Heart right ventricle (tissue), 16 donors: ENCODE results near the gene CARD19. TPM values are rescaled to one million over a fixed set of nuclear protein-coding genes. Genes with fewer than 3 reads are reported as not detected.

Source experiments
- ATAC-seq, 8 donors: fragments of 200-7000 bp; cut with Tn5 transposase; one replicate each; pipeline ENCODE4 v1.9.1; 2020; ENCODE audit warnings: mild to moderate bottlenecking in 8 of 8, moderate library complexity in 8 of 8, moderate number of reproducible peaks in 1 of 8
- DNase-seq, 2 donors: peaks; one replicate each; pipeline ENCODE4 v3.0.0-alpha.2; 2020
- H3K27ac ChIP-seq, 10 donors: fragments of 200-600 bp; sonication (generic) in 2 of 10; one replicate each; pipeline versions ENCODE4 v1.5.0 to v1.8.0; 2020 to 2022; ENCODE audit warnings: mild to moderate bottlenecking in 3 of 10
- H3K27me3 ChIP-seq, 7 donors: fragments of 200-600 bp; one replicate each; pipeline ENCODE4 v1.8.0; 2021 to 2022; ENCODE audit warnings: mild to moderate bottlenecking in 2 of 7
- H3K36me3 ChIP-seq, 9 donors: fragments of 200-600 bp; sonication (generic) in 1 of 9; one replicate each; pipeline versions ENCODE4 v1.5.0 to v1.8.0; 2020 to 2022; ENCODE audit warnings: mild to moderate bottlenecking in 2 of 9
- H3K4me1 ChIP-seq, 9 donors: fragments of 200-600 bp; sonication (generic) in 1 of 9; one replicate each; pipeline versions ENCODE4 v1.5.0 to v1.8.0; 2020 to 2022; ENCODE audit warnings: mild to moderate bottlenecking in 4 of 9
- H3K4me3 ChIP-seq, 10 donors: fragments of 200-600 bp; sonication (generic) in 2 of 10; one replicate each; pipeline versions ENCODE4 v1.5.0 to v1.8.0; 2020 to 2022; ENCODE audit warnings: mild to moderate bottlenecking in 7 of 10, moderate library complexity in 2 of 10
- H3K9me3 ChIP-seq, 11 donors: fragments of 200-600 bp in 10 of 11; sonication (generic) in 2 of 11; one replicate each; pipeline versions ENCODE4 v1.5.0 to v1.8.0; 2013 to 2022; ENCODE audit warnings: mild to moderate bottlenecking in 2 of 11, control low read depth in 1 of 11, moderate library complexity in 1 of 11
- WGBS, 2 donors: extraction: QIAGEN DNeasy Blood & Tissue Kit; methylation state at CpG; one replicate each; pipeline ENCODE4 v1.1.7; 2013; ENCODE audit warnings: inconsistent platforms in 1 of 2; 5-methylcytosine and 5-hydroxymethylcytosine counted together
- intact Hi-C, 10 donors: fragments of 100-400 bp; cut with DNase I; formaldehyde crosslinking; loops; one replicate each; pipeline versions ENCODE4 v1.11.1 to v1.14.2; 2022
- polyA plus RNA-seq, 2 donors: library from polyadenylated mRNA; stranded (reverse); fragments of 200-250 nt; gene quantifications; one replicate each; pipeline ENCODE4 v1.2.3, GENCODE V29; 2013
- total RNA-seq, 10 donors: library from RNA; stranded (reverse); fragmentation: NEBNext Ultra II Directional in 3 of 10; extraction: Animal tissue kit (Norgen Biotek cat#: 25700) in 3 of 10; gene quantifications; one replicate each; pipeline versions ENCODE4 v1.2.1 to v1.2.4, GENCODE V29; 2021 to 2023
- TF ChIP-seq, protein P1 (sequence below), 9 donors: fragments of 200-600 bp; sonication (generic) in 2 of 9; IDR thresholded peaks; one replicate each; pipeline versions ENCODE4 v1.5.0 to v1.8.0; 2021 to 2022; ENCODE audit warnings: antibody characterized with exemption in 9 of 9, mild to moderate bottlenecking in 5 of 9, moderate library complexity in 1 of 9
- donor health status: Arrhythmogenic right ventricular cardiomyopathy.
- donor health status: ischemic (EF 13 %, LVEDD 7.1; RV severe dilation, severe dysfunction).
- donor health status: healthy with polysubstance abuse.
- donor health status: DM: no; HTN: yes; CAD: no.
- donor health status: DM: no; HTN: no; CAD: no.
- donor health status: ischemic (EF 25% LVEDD 6.9; RV normal size, moderate dysfunction).
- donor health status: ischemic (EF 25% LVEDD 5.7; RV mildly dilated, moderate dysfunction).
- donor health status: healthy.
- donor health status: DM: yes; HTN: yes; CAD: no.
- donor health status: Ischemic cardiomyopathy.
- donor health status: ischemic (EF 35%, LVEDD 5.7; RV mildly dilated, moderate dysfunction).
- donor health status: nonischemic (EF 11% LVEDD 7.7; RV severe dilation, severe dysfunction).
- donor health status: DM: yes; HTN: yes; CAD: no.
- donor health status: PGD.
- donor health status: ischemic (EF 29% LVEDD 5.4; RV normal size, mild dysfunction).
- donor health status: nonischemic (EF 23%, LVEDD 6.1; RV moderate dilation, normal function).

Gene CARD19
- total and polyA plus RNA-seq, 12 donors = 22.3 to 47.3 (median 26.1) TPM

DNA sequence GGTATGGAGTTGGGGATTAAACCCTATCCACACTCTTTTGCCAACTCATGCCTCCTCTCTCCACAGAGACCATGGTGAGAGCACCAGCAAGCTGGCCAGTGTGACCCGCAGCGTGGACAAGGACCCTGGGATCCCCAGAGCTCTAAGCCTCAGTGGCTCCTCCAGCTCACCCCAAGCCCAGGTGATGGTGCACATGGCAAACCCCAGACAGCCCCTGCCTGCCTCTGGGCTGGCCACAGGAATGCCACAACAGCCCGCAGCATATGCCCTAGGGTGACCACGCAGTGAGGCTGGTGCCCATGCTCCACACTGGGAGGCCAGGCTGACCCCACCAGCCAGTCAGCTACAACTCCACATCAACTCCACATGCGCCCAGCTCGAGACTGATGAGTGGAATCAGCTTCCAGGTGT is 11.5 kb upstream of the CARD19 start:
- Histone ChIP-seq H3K4me1 (peaks cover 0 to 12% (median 0%) of the 10 kb centered on the region in 9 donors), H3K4me3 (no peak overlapping the region), H3K9me3 (no peaks in the 10 kb centered on the region), H3K36me3 (peaks cover 0 to 9% (median 0%) of the 10 kb centered on the region in 9 donors), H3K27me3 (peaks cover 0 to 4% (median 0%) of the 10 kb centered on the region in 7 donors), H3K27ac (no peak overlapping the region)
- DNase-seq (no peak), ATAC-seq (no peak)
- TF ChIP-seq, protein P1, sequence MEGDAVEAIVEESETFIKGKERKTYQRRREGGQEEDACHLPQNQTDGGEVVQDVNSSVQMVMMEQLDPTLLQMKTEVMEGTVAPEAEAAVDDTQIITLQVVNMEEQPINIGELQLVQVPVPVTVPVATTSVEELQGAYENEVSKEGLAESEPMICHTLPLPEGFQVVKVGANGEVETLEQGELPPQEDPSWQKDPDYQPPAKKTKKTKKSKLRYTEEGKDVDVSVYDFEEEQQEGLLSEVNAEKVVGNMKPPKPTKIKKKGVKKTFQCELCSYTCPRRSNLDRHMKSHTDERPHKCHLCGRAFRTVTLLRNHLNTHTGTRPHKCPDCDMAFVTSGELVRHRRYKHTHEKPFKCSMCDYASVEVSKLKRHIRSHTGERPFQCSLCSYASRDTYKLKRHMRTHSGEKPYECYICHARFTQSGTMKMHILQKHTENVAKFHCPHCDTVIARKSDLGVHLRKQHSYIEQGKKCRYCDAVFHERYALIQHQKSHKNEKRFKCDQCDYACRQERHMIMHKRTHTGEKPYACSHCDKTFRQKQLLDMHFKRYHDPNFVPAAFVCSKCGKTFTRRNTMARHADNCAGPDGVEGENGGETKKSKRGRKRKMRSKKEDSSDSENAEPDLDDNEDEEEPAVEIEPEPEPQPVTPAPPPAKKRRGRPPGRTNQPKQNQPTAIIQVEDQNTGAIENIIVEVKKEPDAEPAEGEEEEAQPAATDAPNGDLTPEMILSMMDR (IDR thresholded peaks at IDR 0.05) = no peak
- 97% methylated on average over 6 of the region's 6 CpGs for WGBS, 2 donors
- intact Hi-C loops = no loop called here

DNA sequence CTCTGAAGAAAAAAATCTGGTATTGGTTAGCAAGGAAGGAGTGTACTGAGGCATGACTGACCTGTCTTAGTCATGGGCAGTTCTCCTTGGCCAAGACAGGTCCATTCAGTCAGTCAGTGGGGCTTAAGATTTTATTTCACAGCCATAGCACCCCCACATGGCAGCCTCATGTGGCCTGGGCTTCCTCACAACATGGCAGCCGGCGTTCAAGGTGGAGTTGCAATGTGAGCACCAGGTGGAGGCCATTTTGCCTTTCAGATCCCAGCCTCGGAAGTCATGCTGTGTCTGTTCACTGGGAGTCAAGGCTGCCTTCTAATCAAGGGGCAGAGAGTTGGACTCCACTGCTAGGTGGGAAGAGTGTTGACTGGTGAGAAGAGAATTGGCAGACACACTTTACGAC is 10.3 kb upstream of the CARD19 start:
- 84 to 88% methylated on average over 4 of the region's 4 CpGs for WGBS, 2 donors

DNA sequence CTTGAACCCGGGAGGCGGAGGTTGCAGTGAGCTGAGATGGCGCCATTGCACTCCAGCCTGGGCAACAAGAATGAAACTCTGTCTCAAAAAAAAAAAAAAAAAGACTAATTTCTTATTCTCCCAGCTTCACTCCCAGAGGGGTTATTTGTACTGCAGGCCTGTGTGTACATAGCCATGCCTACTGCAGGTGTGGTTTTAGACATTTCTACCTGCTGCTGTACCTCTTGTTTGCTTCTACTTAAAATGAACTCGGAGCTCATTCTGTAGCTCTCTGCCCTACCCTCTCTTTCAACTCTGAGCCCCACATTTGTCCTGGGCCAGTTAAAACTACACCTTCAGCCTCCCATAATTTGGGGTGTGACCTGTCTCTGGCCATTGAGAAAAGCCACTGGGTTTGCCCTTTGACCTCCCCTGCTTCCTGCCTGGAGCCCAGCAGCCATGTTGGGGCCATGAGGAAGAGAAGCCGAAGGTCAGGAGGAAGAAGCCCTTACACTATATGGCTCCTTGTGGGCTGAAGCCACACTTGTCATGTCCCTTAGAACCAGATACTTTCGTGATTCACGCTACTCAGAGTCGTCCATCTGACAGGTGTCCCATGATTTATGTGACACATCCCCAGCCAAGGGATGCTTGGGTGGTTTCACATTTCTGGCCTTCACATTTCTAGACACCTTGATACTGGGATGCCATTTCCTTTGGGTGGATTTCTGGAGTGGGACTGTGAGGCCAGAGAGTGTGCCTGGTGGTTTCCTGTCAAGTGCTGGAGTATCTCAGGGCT is 9.4 kb upstream of the CARD19 start:
- ATAC-seq = no peak

More for the DNA sequence above, 10.3 kb upstream of the CARD19 start:
- Histone ChIP-seq H3K4me3 (no peak overlapping the region), H3K36me3 (peaks cover 0 to 7% (median 0%) of the 10 kb centered on the region in 9 donors), H3K27me3 (peaks cover 0 to 4% (median 0%) of the 10 kb centered on the region in 7 donors), H3K27ac (no peak overlapping the region), H3K9me3 (peaks cover 0 to 6% (median 0%) of the 10 kb centered on the region in 11 donors), H3K4me1 (peaks cover 0 to 12% (median 0%) of the 10 kb centered on the region in 9 donors)
- ATAC-seq (no peak), DNase-seq (no peak)
- TF ChIP-seq, protein P1 (IDR thresholded peaks at IDR 0.05) = no peak
- intact Hi-C loops = no loop called here

DNA sequence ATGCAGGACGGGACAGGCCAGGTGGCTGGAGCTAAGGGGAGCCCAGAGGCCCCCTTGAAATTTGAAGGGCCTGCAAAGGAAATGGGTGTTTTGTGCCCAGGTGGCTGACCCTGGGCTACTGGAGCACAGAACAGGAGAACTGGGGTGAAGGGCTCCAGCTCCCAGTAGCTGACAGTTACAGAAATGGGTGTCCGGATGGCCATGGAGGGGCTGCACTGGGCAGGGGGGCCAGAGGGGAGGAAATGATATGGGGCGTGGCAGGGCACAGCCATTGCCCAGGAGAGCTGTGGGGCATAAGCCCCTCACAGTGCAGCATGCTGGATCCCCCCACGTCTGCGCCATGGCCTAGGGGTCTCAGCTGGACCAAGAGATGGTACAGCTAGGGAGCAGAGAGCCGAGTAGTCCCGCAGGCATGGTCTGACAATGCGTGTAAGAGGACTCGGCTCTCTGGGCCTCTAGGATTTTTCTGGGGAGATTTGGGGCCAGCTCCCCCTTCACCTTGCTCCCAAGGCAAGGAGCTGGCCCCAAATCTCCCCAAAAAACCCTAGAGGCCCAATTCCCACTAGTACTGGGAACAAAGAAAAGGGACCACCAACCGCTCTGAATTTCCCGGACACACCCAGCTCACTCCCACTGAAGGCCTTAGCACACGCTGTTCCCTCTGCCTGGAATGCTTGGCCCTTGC is 7.9 kb upstream of the CARD19 start:
- H3K4me3 ChIP-seq = no peak overlapping the region
- no peak for ATAC-seq
- no peak for DNase-seq
- peaks cover 0 to 18% (median 6%) of the 10 kb centered on the region in 9 donors for H3K4me1 ChIP-seq
- peaks cover 0 to 7% (median 0%) of the 10 kb centered on the region in 9 donors for H3K36me3 ChIP-seq
- peaks cover 0 to 4% (median 0%) of the 10 kb centered on the region in 7 donors for H3K27me3 ChIP-seq
- peaks cover 0 to 18% (median 4%) of the 10 kb centered on the region in 11 donors for H3K9me3 ChIP-seq
- TF ChIP-seq, protein P1 (IDR thresholded peaks at IDR 0.05) = no peak
- intact Hi-C loops = no loop called here
- H3K27ac ChIP-seq = no peak overlapping the region
- WGBS, 2 donors = 97 to 98% methylated on average over 12 of the region's 12 CpGs

More for the DNA sequence above, 9.4 kb upstream of the CARD19 start:
- Histone ChIP-seq H3K27me3 (peaks cover 0 to 4% (median 0%) of the 10 kb centered on the region in 7 donors), H3K27ac (no peak overlapping the region), H3K4me3 (no peak overlapping the region), H3K9me3 (peaks cover 0 to 15% (median 4%) of the 10 kb centered on the region in 11 donors), H3K36me3 (peaks cover 0 to 7% (median 0%) of the 10 kb centered on the region in 9 donors), H3K4me1 (peaks cover 0 to 12% (median 0%) of the 10 kb centered on the region in 9 donors)
- intact Hi-C loops = no loop called here
- DNase-seq = no peak
- WGBS, 2 donors = 95 to 99% methylated on average over 8 of the region's 8 CpGs
- TF ChIP-seq, protein P1 (IDR thresholded peaks at IDR 0.05) = no peak
